ENCODE measurements around the gene CFAP77.
"Not testable (repeated sequence)": the region's sequence is repeated elsewhere in the genome, so short reads cannot be mapped to it uniquely, and the experiment has no call there.

CFAP77 gene

GRCh38 chr9:132552041-132552440, 142.0 kb downstream of the CFAP77 start:
- DNase-seq: no peak

- no peak for DNase-seq
Measured at GRCh38 chr9:132554755-132555154, 144.7 kb downstream of the CFAP77 start.

- no peak for DNase-seq
Measured at GRCh38 chr9:132555528-132555927, 145.5 kb downstream of the CFAP77 start.

GRCh38 chr9:132556235-132556634, 146.2 kb downstream of the CFAP77 start:
- no peak for DNase-seq

- no peak for DNase-seq
Measured at GRCh38 chr9:132556714-132557113, 146.7 kb downstream of the CFAP77 start.

- no peak for DNase-seq
Measured at GRCh38 chr9:132557159-132557558, 147.1 kb downstream of the CFAP77 start.

- no peak for DNase-seq
Measured at GRCh38 chr9:132559711-132560110, 149.7 kb downstream of the CFAP77 start.

DNA sequence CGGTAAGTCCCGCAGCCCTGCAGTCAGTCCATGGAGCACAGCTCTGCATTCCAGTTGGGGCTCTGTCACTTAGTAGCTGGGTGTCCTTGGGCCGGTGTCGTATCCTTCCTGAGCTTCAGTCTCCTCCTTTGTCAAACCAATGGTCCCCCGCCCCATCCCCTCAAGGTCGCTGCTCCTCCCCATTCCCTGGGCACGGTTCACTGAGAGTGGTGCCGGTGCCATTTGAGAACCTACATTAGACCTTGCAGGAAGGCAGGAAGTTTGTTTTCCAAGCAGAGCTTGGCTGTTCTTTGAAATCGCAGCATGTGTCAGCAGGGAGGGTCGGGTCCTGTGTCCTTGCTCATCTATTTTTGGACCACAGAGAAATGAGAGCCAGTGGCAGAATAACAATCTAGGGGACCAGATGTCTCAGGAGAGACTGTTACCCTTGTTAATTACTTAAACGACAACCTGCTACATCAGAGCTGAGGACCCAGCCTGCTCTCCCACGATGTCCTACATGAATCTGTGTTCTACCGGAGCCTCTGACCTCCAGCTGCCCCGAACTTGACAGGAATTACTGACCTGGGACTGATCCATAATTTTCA, 150.7 kb downstream of the CFAP77 start:
- no peak for DNase-seq

GRCh38 chr9:132562306-132562573, 152.2 kb downstream of the CFAP77 start:
- DNase-seq: no peak

GRCh38 chr9:132564526-132564925, 154.5 kb downstream of the CFAP77 start:
- no peak for DNase-seq

DNA sequence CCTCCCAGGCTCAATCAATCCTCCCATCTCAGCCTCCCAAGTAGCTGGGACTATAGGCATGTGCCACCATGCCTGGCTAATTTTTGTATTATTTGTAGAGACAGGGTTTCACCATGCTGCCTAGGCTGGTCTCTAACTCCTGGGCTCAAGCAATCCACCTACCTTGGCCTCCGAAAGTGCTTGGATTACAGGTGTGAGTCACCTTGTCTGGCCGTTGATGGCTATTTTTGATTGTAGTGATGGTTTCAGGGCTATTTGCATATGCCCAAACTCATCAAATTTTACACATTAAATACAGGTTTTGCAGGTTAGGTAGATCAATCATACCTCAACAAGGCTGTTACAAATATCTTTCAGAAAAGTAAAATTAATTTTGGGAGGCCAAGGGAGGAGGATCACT, 158.8 kb downstream of the CFAP77 start:
- DNase-seq: not testable (repeated sequence)

DNA sequence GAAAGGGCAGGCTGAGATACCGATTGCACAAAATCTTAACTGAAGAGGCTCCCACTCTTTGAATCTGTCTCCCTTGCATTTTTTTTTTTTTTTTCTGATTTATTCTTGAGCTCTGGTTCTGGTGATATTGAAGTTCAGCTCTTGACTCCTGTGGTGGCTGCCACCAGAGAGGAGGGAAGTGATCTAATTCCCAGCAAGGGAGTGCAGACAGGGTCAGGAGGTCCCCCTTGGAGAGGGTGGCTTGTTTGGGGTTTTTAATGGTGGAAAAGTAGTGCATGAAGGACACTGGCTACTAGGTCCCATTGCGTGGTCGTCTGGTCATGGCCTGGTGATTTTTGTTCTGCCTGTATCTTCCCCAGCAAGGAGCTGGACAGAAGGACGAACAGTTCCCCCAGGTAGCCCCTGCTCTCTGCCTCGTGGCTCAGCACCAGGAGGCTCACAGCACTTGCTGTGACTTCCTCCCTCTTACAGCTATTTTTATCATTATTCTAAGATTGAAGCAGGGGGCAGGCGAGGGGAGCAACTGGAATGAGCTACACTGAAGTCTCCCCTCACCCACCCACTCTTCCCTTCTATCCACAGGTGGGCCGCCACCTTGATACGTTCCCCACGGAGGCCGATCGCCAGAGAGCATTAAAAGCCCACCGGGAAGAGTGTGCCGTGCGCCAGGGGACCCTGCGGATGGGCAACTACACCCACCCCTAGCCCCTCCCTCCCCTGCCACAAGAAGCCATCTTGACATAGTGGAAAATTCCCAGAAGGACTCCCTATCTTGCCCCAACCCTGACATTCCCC, 162.0 kb downstream of the CFAP77 start:
- DNase-seq: no peak

GRCh38 chr9:132572921-132573320, 162.9 kb downstream of the CFAP77 start:
- DNase-seq: no peak

- no peak for DNase-seq
Measured at GRCh38 chr9:132575005-132575609, 165.1 kb downstream of the CFAP77 start.

GRCh38 chr9:132575811-132576210, 165.8 kb downstream of the CFAP77 start:
- no peak for DNase-seq

DNA sequence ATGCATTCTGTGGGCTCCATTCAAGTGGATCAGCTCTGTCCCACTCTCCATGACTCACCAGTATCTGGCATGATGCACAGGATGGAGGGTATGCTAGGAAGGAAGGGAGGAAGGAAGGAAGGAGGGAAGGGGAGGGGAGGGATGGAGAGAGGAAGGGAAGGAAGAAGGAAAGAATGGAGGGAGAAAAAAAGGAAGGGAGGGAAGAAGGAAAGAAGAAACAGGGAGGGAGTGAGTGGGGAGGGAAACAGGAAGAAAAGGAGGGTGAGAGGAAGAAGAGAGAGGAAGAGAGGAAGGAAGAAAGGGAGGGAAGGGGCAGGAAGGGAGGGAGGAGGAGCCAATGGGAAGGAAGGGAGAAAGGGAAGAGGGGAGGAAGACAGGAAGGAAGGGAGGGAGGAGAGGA, 167.1 kb downstream of the CFAP77 start:
- DNase-seq: no peak

GRCh38 chr9:132578367-132578932, 168.4 kb downstream of the CFAP77 start:
- no peak for DNase-seq

GRCh38 chr9:132579427-132579798, 169.4 kb downstream of the CFAP77 start:
- DNase-seq: no peak

DNA sequence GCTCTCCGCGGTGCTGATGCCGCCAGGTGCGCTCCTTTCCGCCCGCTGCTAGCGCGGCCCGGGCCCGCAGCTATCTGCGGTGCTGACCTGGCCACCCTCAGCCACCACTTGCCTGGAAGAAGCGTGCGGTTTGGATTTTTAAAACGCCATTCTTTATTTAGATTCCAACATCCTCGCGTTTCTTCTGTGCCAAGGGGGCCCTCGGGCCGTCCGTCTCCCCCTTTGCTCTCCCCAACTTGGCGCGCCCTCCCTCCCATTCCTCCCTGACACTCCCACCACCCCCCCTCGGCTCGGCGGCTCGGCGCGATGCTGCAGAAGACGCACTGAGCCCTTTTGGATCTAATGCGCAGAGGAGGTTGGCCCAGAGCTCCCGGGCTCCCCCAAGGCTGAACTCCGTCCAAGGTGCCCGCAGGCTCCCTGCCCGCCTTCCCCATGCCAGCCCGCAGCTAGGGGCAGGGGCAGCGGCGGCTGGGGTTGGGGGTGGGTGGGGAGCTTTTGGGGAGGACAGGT, 172.3 kb downstream of the CFAP77 start, which contains the start of gene BARHL1:
Gene BARHL1, plus strand, starts transcription at position 331 of the 510 bp plus-strand sequence. CDS start 192 bp downstream, outside the sequence.
- DNase-seq: no peak

- no peak for DNase-seq
Measured at GRCh38 chr9:132582786-132583583, 173.0 kb downstream of the CFAP77 start.

- no peak for DNase-seq
Measured at GRCh38 chr9:132583584-132584304, 173.7 kb downstream of the CFAP77 start.

Data from activated CD8-positive, alpha-beta memory T cell treated with anti-CD3 and anti-CD28 coated beads for 24 hours (primary cell).